SK-N-SH (cell line): ENCODE results near the gene PLXNA4. TPM values are rescaled to one million over a fixed set of nuclear protein-coding genes. Genes with fewer than 3 reads are reported as not detected.

Source experiments
- CTCF ChIA-PET: fragments of 300-600, 350-600 bp; formaldehyde crosslinking; extraction: SDS; loops from one replicate; lab custom pipeline; 2021; lab: Yijun Ruan, JAX
- POLR2A ChIA-PET: fragments of 350-600 bp; sonication (Branson Sonifier 250); formaldehyde crosslinking; extraction: SDS; loops from one replicate; lab custom pipeline; 2020; ENCODE audit warnings: antibody characterized with exemption, inconsistent platforms; lab: Yijun Ruan, JAX
- DNase-seq: peaks from one replicate; pipeline ENCODE4 v3.0.0; 2012
- H2AFZ ChIP-seq: fragments of 200-600 bp; sonication (generic); 2 replicates; pipeline ENCODE4 v1.8.1; 2016; ENCODE audit warnings: antibody characterized with exemption, mild to moderate bottlenecking, low read depth
- H3F3A ChIP-seq: fragments of 200-600 bp; sonication (generic); replicated peaks from 2 replicates; pipeline ENCODE3; 2016; ENCODE audit warnings: antibody characterized with exemption, mild to moderate bottlenecking; ENCODE audit not compliant: insufficient read depth
- H3K27ac ChIP-seq, 2 experiments: fragments of 200-500 bp in 1 of 2; fragments of 200-600 bp in 1 of 2; sonication (Bioruptor generic) in 1 of 2; sonication (generic), shearing (Covaris generic) in 1 of 2; 2 replicates each; pipeline versions ENCODE4 v1.5.1 to v1.6.1; 2014 to 2016; ENCODE audit warnings: low read depth in 2 of 2, inconsistent platforms in 1 of 2, low read length in 1 of 2, mild to moderate bottlenecking in 1 of 2, mixed read lengths in 1 of 2
- H3K27me3 ChIP-seq: fragments of 200-600 bp; sonication (generic), shearing (Covaris generic); 2 replicates; pipeline ENCODE4 v1.6.1; 2016; ENCODE audit warnings: mixed run types; ENCODE audit not compliant: insufficient read depth
- H3K36me3 ChIP-seq, 2 experiments: fragments of 200-500 bp in 1 of 2; fragments of 200-600 bp in 1 of 2; sonication (Bioruptor generic) in 1 of 2; sonication (generic) in 1 of 2; replicated peaks in 1 of 2; 2 replicates each; pipeline versions ENCODE3 to v1.5.1; 2014 to 2016; ENCODE audit warnings: low read length in 1 of 2, mild to moderate bottlenecking in 1 of 2; ENCODE audit not compliant: insufficient read depth in 2 of 2, control insufficient read depth in 1 of 2
- H3K4me1 ChIP-seq, 2 experiments: fragments of 200-500 bp in 1 of 2; fragments of 200-600 bp in 1 of 2; sonication (Bioruptor generic) in 1 of 2; sonication (generic), shearing (Covaris generic) in 1 of 2; 2 replicates each; pipeline versions ENCODE4 v1.5.1 to v1.6.1; 2014 to 2016; ENCODE audit warnings: low read depth in 1 of 2, low read length in 1 of 2, mixed run types in 1 of 2; ENCODE audit not compliant: insufficient read depth in 2 of 2, control insufficient read depth in 1 of 2
- H3K4me2 ChIP-seq: fragments of 200-600 bp; sonication (generic), shearing (Covaris generic); 2 replicates; pipeline ENCODE4 v1.6.1; 2017; ENCODE audit warnings: mixed run types
- H3K4me3 ChIP-seq, 2 experiments: fragments of 200-500 bp in 1 of 2; fragments of 200-600 bp in 1 of 2; sonication (Bioruptor generic) in 1 of 2; sonication (generic), shearing (Covaris generic) in 1 of 2; 2 replicates each; pipeline versions ENCODE4 v1.5.1 to v1.8.1; 2014 to 2016; ENCODE audit warnings: low read depth in 2 of 2, inconsistent platforms in 1 of 2, low read length in 1 of 2, mild to moderate bottlenecking in 1 of 2, mixed read lengths in 1 of 2, moderate library complexity in 1 of 2
- H3K79me2 ChIP-seq: fragments of 200-600 bp; sonication (generic); 2 replicates; pipeline ENCODE4 v1.8.1; 2017; ENCODE audit warnings: mild to moderate bottlenecking; ENCODE audit not compliant: insufficient read depth
- H3K9ac ChIP-seq: fragments of 200-600 bp; sonication (generic); 2 replicates; pipeline ENCODE4 v1.6.1; 2017; ENCODE audit warnings: mixed run types
- H3K9me2 ChIP-seq: fragments of 200-600 bp; sonication (generic); 2 replicates; pipeline ENCODE4 v1.6.1; 2017; ENCODE audit warnings: mixed run types
- H3K9me3 ChIP-seq: fragments of 200-600 bp; sonication (generic); 2 replicates; pipeline ENCODE4 v1.6.1; 2017; ENCODE audit warnings: mixed run types, mild to moderate bottlenecking, moderate library complexity
- H4K20me1 ChIP-seq: fragments of 200-600 bp; sonication (generic); 2 replicates; pipeline ENCODE4 v1.6.1; 2017; ENCODE audit warnings: mild to moderate bottlenecking, mixed run types; ENCODE audit not compliant: insufficient read depth
- CHD2 ChIP-seq: fragments of 150-350 bp; IDR thresholded peaks from 2 replicates; pipeline ENCODE4 v1.6.1; 2018; ENCODE audit warnings: low read length; ENCODE audit not compliant: partially characterized antibody
- ELF1 ChIP-seq: IDR thresholded peaks from 2 replicates; pipeline ENCODE4 v1.4.0; 2012
- EP300 ChIP-seq, 2 experiments: IDR thresholded peaks; 2 replicates each; pipeline versions ENCODE4 v1.4.0 to v1.6.1; 2012; ENCODE audit warnings: borderline replicate concordance in 1 of 2, low read depth in 1 of 2, low read length in 1 of 2
- EZH2phosphoT487 ChIP-seq: fragments of 200-600 bp; sonication (generic); IDR thresholded peaks from 2 replicates; pipeline ENCODE4 v1.6.1; 2017; ENCODE audit warnings: low read depth, mixed run types, mild to moderate bottlenecking, antibody characterized with exemption, moderate library complexity, borderline replicate concordance
- FOSL2 ChIP-seq: IDR thresholded peaks from 2 replicates; pipeline ENCODE4 v1.4.0; 2012; ENCODE audit warnings: low read depth, mild to moderate bottlenecking, moderate library complexity, borderline replicate concordance
- FOXM1 ChIP-seq: IDR thresholded peaks from 2 replicates; pipeline ENCODE4 v1.4.0; 2012; ENCODE audit warnings: low read depth, mild to moderate bottlenecking
- GABPA ChIP-seq: IDR thresholded peaks from 2 replicates; pipeline ENCODE4 v1.4.0; 2012; ENCODE audit warnings: low read depth, mild to moderate bottlenecking
- JUND ChIP-seq: IDR thresholded peaks from 2 replicates; pipeline ENCODE4 v1.4.0; 2012
- MEF2A ChIP-seq: IDR thresholded peaks from 2 replicates; pipeline ENCODE4 v1.4.0; 2012; ENCODE audit warnings: low read depth, borderline replicate concordance
- MXI1 ChIP-seq: IDR thresholded peaks from 2 replicates; pipeline ENCODE4 v1.6.1; 2012; ENCODE audit warnings: mild to moderate bottlenecking, low read depth, low read length, improper control_type of control experiment
- NRF1 ChIP-seq: IDR thresholded peaks from 2 replicates; pipeline ENCODE4 v1.6.1; 2012; ENCODE audit warnings: low read depth, mild to moderate bottlenecking, low read length
- POLR2AphosphoS5 ChIP-seq: IDR thresholded peaks from 2 replicates; pipeline ENCODE4 v1.6.1; 2012; ENCODE audit warnings: low read depth, low read length
- RAD21 ChIP-seq: IDR thresholded peaks from 2 replicates; pipeline ENCODE4 v1.6.1; 2012; ENCODE audit warnings: mild to moderate bottlenecking, low read length
- RCOR1 ChIP-seq: fragments of 150-350 bp; IDR thresholded peaks from 2 replicates; pipeline ENCODE4 v1.6.1; 2017; ENCODE audit warnings: antibody characterized with exemption, low read length
- RFX5 ChIP-seq: IDR thresholded peaks from 2 replicates; pipeline ENCODE4 v1.6.1; 2012; ENCODE audit warnings: mild to moderate bottlenecking, improper control_type of control experiment, low read length
- RXRA ChIP-seq: IDR thresholded peaks from 2 replicates; pipeline ENCODE4 v1.4.0; 2012; ENCODE audit warnings: low read depth, mild to moderate bottlenecking, borderline replicate concordance
- SIN3A ChIP-seq: IDR thresholded peaks from 2 replicates; pipeline ENCODE4 v1.6.1; 2012; ENCODE audit warnings: low read depth, mild to moderate bottlenecking, low read length, moderate library complexity, borderline replicate concordance
- TAF1 ChIP-seq: IDR thresholded peaks from 2 replicates; pipeline ENCODE4 v1.6.1; 2012; ENCODE audit warnings: low read depth, mild to moderate bottlenecking, low read length, moderate library complexity, borderline replicate concordance
- WGBS: methylation state at CpG from one replicate; pipeline ENCODE4 v1.1.6; 2017; ENCODE audit warnings: low lambda C conversion rate; 5-methylcytosine and 5-hydroxymethylcytosine counted together
- polyA plus RNA-seq, 3 experiments: library from polyadenylated mRNA; depleted of rRNA; stranded (reverse); fragments of >200 nt; gene quantifications; 2 replicates each; pipeline ENCODE4 v1.2.3, GENCODE V29; 2012
- TF ChIP-seq, protein P1 (sequence below): IDR thresholded peaks from 2 replicates; pipeline ENCODE4 v1.4.0; 2012; ENCODE audit warnings: low read depth
- TF ChIP-seq, protein P2 (sequence below): IDR thresholded peaks from 2 replicates; pipeline ENCODE4 v1.6.1; 2012; ENCODE audit warnings: mild to moderate bottlenecking, low read depth, low read length, moderate library complexity
- TF ChIP-seq, protein P3 (sequence below): IDR thresholded peaks from 2 replicates; pipeline ENCODE4; 2012
- TF ChIP-seq, protein P4 (sequence below): IDR thresholded peaks from 2 replicates; pipeline ENCODE4 v1.4.0; 2012; ENCODE audit warnings: low read depth, borderline replicate concordance

The PLXNA4 gene
- polyA plus RNA-seq, 1 of the 3 experiments (the other 2 are of a cell fraction) = 2.4 TPM

DNA sequence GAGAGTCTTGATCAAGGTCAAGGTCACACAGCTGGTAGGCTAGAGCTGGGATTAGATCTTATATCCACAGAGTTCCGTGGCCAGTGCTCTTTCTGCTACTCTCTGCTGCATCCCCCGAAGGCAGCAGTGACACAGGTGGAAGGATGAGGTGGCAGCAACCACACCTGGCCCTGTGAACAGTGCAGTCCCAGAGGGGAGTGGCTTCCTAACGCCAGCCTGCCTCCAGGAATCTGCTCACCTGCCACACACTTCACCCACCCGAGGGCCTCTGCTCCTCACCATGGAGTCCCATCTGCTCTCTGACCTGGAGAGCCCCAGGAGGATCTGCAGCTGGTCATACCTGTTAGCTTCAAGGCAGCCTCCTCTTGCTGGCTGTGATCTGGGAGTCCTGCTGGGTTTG lies 484.2 kb downstream of the PLXNA4 start (continued):
- TF ChIP-seq EZH2phosphoT487 = no peak
- no peak for TF ChIP-seq MXI1

DNA sequence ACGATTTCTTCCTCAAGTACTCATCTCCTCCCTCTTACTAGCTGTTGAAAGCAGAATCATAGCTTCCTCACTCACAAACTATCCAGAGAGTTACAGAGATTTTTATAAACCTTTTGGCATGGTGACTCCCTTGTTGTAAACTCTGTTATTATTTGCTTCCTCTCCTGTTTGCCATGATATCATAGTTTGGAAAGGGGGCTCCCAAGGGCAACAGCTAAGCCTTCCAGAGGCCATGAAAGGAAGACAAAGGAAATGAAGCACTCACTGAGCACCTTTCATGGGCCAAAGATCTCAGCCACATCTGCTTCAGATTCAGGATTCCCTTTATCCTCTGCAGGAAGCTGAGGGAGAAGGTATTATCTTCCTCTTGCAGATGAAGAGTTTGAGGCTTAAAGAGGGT lies 484.6 kb downstream of the PLXNA4 start:
- CTCF ChIA-PET = interaction anchor here (0.9 kb wide), 1 partner anchor 42 kb away, joined by 3 read pairs; no protein-coding TSS in a partner anchor
- POLR2A ChIA-PET = no interaction called here
- H3K4me2 ChIP-seq = no peak overlapping the region

More for the DNA sequence above, 484.6 kb downstream of the PLXNA4 start:
- H3K36me3 ChIP-seq = peaks cover 0 to 14% of the 10 kb centered on the region in 2 experiments
- no peaks in the 10 kb centered on the region for H4K20me1 ChIP-seq
- no peaks in the 10 kb centered on the region for H3K4me1 ChIP-seq
- H3K9ac ChIP-seq = no peak overlapping the region
- no peaks in the 10 kb centered on the region for H3K27me3 ChIP-seq
- DNase-seq = no peak
- H3F3A ChIP-seq = no peaks in the 10 kb centered on the region
- H2AFZ ChIP-seq = no peak overlapping the region
- no peak for TF ChIP-seq ELF1
- TF ChIP-seq RAD21 = no peak
- no peak for TF ChIP-seq RCOR1
- no peak for TF ChIP-seq SIN3A
- TF ChIP-seq, protein P1, sequence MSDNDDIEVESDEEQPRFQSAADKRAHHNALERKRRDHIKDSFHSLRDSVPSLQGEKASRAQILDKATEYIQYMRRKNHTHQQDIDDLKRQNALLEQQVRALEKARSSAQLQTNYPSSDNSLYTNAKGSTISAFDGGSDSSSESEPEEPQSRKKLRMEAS = no peak
- TF ChIP-seq RFX5 = no peak
- TF ChIP-seq NRF1 = no peak
- no peak for TF ChIP-seq POLR2AphosphoS5
- no peak for TF ChIP-seq CHD2
- TF ChIP-seq, protein P2, sequence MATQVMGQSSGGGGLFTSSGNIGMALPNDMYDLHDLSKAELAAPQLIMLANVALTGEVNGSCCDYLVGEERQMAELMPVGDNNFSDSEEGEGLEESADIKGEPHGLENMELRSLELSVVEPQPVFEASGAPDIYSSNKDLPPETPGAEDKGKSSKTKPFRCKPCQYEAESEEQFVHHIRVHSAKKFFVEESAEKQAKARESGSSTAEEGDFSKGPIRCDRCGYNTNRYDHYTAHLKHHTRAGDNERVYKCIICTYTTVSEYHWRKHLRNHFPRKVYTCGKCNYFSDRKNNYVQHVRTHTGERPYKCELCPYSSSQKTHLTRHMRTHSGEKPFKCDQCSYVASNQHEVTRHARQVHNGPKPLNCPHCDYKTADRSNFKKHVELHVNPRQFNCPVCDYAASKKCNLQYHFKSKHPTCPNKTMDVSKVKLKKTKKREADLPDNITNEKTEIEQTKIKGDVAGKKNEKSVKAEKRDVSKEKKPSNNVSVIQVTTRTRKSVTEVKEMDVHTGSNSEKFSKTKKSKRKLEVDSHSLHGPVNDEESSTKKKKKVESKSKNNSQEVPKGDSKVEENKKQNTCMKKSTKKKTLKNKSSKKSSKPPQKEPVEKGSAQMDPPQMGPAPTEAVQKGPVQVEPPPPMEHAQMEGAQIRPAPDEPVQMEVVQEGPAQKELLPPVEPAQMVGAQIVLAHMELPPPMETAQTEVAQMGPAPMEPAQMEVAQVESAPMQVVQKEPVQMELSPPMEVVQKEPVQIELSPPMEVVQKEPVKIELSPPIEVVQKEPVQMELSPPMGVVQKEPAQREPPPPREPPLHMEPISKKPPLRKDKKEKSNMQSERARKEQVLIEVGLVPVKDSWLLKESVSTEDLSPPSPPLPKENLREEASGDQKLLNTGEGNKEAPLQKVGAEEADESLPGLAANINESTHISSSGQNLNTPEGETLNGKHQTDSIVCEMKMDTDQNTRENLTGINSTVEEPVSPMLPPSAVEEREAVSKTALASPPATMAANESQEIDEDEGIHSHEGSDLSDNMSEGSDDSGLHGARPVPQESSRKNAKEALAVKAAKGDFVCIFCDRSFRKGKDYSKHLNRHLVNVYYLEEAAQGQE = no peak
- no peak for TF ChIP-seq TAF1
- TF ChIP-seq, protein P3, sequence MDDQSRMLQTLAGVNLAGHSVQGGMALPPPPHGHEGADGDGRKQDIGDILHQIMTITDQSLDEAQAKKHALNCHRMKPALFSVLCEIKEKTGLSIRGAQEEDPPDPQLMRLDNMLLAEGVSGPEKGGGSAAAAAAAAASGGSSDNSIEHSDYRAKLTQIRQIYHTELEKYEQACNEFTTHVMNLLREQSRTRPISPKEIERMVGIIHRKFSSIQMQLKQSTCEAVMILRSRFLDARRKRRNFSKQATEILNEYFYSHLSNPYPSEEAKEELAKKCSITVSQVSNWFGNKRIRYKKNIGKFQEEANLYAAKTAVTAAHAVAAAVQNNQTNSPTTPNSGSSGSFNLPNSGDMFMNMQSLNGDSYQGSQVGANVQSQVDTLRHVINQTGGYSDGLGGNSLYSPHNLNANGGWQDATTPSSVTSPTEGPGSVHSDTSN = no peak
- no peak for TF ChIP-seq FOXM1
- TF ChIP-seq RXRA = no peak
- TF ChIP-seq FOSL2 = no peak
- no peak for TF ChIP-seq GABPA
- TF ChIP-seq MEF2A = no peak
- TF ChIP-seq, protein P4, sequence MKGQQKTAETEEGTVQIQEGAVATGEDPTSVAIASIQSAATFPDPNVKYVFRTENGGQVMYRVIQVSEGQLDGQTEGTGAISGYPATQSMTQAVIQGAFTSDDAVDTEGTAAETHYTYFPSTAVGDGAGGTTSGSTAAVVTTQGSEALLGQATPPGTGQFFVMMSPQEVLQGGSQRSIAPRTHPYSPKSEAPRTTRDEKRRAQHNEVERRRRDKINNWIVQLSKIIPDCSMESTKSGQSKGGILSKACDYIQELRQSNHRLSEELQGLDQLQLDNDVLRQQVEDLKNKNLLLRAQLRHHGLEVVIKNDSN = no peak
- no peak for TF ChIP-seq EP300 (IDR thresholded peaks at IDR 0.05; ENCODE audit: borderline replicate concordance in 1 of 2, low read depth in 1 of 2, low read length in 1 of 2)
- no peak for TF ChIP-seq JUND
- TF ChIP-seq, all 33 proteins: peak for 0
- H3K4me3 ChIP-seq = no peak overlapping the region
- H3K79me2 ChIP-seq = no peaks in the 10 kb centered on the region
- WGBS = 78% methylated on average over 1 of the region's 1 CpG
- no peak overlapping the region for H3K27ac ChIP-seq
- H3K9me3 ChIP-seq = no peaks in the 10 kb centered on the region
- no peaks in the 10 kb centered on the region for H3K9me2 ChIP-seq
